ENCODE measurements around the gene PVALEF.

PVALEF gene

GRCh38 chr17:81186203-81186602 is 20.9 kb downstream of the PVALEF start:
- no peak for DNase-seq

DNA sequence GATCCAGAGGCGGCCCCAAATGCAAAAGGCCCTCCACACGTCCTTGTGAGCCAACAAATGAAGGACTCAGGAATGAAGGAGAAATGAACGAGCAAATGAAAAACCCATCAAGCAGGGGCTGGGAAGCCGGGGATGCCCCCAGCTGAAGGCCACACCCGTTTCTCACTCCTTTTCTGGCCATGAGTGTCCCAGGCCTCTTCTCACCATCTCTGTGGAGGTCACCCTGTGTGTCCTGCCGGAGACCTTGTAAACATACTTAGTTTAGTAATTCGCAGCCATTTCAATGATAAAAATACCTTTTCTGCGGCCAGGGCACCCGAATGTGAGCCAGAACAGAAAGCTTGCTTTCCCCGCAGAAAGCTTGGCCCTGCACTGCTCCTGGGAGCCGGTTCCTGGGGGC is 21.8 kb downstream of the PVALEF start:
- no peak for DNase-seq

GRCh38 chr17:81187586-81188490 is 22.5 kb downstream of the PVALEF start:
- no peak for DNase-seq

- no peak for DNase-seq
Observed at GRCh38 chr17:81188491-81188840, 23.2 kb downstream of the PVALEF start.

DNA sequence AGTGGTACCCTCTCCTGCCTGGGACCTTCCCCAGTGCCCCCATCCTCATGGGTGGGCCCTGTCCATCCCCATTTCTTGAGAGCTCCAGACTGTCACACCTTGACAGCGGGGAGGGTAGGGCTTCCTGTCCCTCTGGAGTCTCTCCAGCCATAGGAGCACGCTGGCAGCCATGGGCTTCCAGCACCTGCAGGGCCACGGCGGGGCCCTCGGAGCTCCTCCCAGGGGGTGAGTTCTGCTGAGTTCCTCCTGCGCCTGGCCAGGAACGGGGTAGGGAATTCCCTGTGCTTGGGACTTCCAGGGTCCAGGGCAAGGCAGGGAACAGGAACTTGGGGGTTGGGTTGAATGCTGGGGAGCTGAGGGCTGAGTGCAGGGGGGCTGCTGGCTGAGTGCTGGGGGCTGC is 23.7 kb downstream of the PVALEF start:
- no peak for DNase-seq

- no peak for DNase-seq
Observed at GRCh38 chr17:81189670-81190530, 24.6 kb downstream of the PVALEF start.

DNA sequence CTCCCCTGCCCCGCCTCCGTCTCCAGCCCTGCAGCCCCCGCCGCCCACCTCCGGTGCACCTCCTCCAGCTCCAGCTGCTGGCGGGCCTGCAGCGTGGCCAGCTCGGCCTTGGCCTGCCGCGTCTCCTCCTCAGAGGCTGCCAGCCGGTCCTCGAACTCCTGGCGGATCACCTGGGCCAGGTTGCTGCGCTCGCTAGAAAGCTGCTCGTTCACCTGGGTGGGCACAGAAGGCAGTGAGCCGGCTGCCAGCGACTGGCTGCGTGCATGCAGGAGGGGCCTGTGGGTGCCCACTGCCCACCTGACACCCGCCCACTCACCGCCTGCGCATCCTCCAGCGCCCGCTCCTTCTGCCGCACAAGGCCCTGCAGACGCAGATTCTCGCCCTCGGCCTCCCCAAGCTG is 25.3 kb downstream of the PVALEF start:
- DNase-seq: no peak

DNA sequence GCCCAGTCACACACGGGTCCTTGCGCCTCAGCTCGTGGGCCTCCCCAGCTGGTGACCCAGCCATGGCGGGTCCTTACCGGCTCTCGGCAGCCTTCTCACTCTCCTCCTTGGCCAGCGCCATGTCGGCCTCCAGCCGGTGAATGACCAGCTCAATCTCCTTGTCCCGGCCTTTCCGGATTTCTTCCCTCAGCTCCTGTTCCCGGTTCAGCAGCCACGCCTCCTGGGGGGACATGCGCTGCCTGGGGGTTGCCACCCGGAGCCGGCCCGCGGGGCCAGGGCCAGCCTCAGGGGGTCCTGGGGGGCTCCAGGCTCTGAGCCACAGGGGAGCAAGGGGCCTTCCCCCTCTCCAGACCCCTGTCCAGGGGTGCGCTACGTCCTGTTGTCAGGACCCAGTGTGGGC is 25.8 kb downstream of the PVALEF start:
- DNase-seq: no peak

- no peak for DNase-seq
Observed at GRCh38 chr17:81191646-81192045, 26.3 kb downstream of the PVALEF start.

GRCh38 chr17:81192386-81193050 is 27.2 kb downstream of the PVALEF start:
- no peak for DNase-seq

- DNase-seq: no peak
Observed at GRCh38 chr17:81193051-81193410, 27.7 kb downstream of the PVALEF start.

DNA sequence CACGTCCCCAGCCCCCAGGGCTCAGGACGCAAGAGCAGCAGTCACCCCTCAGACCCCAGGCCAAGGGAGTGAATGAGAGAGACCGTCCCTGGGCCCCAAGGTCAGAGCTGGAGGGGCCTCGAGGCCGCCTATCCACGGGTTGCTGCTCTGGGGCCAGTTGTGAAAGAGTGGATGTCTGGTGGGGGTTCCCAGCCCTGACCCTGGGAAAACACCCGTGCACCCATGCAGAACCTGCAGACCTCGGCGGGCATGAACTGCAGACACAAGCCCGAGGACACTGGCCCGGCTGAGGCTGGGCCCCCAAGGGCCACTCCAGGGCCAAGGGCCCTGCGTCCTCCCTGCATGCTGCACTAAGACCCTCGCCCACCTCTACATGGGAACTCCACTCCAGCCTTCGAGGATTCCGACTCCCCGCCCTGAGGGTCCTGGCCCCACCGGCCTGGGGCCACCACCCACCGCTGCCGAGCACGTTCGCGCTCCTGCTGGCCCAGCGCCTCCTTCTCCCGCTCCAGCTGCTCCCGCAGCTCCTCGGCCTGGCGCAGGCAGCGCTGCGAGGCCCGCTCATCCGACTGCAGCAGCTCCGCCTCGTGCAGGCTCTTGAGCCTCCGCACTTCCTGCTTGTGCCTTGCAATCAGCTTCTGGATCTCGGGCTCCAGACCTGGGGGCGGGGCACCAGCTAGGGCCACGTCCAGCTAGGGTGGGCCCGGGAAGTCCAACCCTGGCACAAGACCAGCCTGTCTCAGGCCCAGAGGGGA is 28.3 kb downstream of the PVALEF start:
- no peak for DNase-seq

GRCh38 chr17:81194225-81194760 is 29.0 kb downstream of the PVALEF start:
- DNase-seq: no peak

- no peak for DNase-seq
Observed at GRCh38 chr17:81194941-81195901, 29.9 kb downstream of the PVALEF start.

DNA sequence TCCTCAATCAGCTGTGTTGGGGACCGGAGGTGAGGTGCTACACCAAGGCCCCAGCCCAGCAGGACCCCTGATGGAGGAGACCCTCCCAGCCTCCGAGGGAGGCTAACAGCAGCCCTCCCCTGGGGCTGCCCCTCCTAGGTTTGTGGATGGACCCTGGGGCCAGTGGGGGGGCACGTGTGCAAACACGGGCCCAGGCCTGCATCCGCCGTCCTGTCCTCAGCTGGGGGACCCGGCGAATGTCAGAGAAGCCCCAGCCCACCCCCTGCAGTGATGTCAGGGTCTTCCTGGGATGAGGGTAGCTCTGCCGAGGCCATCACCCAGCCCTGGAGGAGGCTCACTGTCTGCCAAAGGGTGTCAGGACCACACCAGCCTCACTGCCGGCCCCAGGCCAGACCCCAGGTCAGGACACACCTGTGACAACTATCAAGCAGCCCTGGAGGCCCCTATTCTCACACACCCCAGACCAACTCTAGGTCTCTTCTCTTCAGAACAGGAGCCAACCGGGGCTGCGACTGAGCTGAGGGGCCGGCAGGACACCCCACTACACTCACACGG is 30.7 kb downstream of the PVALEF start:
- no peak for DNase-seq

GRCh38 chr17:81196505-81197408 is 31.4 kb downstream of the PVALEF start:
- DNase-seq: no peak

DNA sequence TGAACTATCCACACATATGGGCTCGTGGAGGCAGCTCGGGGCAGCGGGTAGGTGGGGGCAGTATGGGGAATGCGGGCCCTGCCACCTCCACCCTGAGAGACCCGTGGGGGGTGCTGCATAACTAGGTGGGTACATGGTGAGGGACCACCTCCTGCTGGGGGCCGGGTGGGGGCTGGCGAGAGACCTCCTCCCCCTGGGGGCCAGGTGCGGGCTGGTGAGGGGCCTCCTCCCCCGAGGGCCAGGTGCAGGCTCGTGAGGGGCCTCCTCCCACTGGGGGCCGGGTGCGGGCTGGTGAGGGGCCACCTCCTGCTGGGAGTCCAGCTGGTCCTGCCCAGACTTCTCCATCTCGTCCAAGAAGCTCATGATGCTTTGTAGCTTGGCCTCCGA is 32.1 kb downstream of the PVALEF start:
- DNase-seq: no peak

DNA sequence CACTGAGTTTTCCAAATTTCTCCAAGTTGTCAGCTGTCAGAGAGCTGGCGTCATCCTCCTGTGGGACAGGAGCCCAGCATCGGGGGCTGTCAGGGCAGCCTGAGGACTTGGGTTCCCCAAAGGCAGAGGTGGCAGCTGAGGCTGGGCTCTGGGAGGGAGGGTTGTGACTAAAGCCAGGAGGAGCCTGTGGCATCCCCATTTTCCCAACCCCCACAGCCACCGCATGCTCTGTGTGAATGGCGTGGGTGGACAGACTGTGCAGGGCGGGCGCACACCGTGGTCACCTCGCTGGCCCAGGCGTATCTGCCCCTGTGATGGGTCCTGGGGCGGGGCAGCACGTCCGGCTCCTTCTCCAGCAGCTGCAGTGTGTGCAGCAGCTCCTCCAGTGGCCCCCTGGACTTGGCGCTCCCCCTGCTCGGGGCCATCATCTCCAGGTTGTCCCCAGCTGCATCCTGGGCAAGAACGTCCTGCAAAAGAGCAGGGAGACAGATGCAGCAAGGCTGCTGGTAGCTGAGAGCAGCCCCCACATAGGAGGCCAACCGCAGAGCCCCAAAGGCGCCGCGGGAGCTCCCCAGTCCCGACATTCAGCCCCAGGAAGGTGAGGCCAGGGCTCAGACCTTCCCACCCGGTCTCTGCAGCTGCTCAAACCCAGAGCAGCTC is 32.7 kb downstream of the PVALEF start:
- no peak for DNase-seq

DNA sequence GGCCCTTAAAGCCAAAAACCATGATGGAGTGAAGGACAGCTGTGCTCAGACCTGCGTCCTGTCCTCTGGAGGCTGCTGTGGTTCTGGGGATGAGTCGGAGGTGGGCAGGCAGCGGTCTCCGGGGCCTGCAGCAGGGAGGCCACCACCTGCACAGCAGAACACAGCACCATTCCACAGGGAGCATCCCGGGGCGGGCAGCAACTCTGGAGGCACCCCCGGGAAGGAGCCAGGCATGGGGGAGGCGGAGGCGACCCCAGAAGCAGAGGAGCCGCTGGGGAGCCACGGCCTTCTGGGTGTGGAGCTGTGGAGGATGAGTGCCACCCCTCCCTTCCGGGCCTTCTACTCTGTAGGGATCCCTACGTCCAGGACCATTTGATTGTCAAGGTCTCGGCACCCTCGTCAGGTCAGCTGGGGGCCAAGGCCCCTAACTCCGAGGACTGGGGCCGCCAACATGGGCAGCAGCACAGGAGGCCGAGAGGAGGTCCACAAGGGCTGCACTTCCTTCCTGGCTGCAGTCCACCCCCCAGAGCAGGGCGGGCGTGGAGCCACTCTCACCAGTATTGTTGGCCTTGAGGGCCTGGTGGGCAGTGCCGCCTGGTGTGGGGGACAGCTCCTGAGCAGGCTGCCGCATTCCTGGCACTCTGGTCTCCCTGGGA is 33.6 kb downstream of the PVALEF start:
- no peak for DNase-seq

Measured in MV-4-11 (cell line).